Amniotic epithelial cell (primary cell): ENCODE data around the gene KLHL22.
"Not testable (repeated sequence)": the region's sequence is repeated elsewhere in the genome, so short reads cannot be mapped to it uniquely, and the experiment has no call there.

Experiments used
- DNase-seq: peaks from one replicate; pipeline ENCODE4 v3.0.0-alpha.2; 2010; ENCODE audit warnings: low read depth

KLHL22 gene

GRCh38 chr22:20469110-20469868 is 26.3 kb downstream of the KLHL22 start:
- DNase-seq: no peak

DNA sequence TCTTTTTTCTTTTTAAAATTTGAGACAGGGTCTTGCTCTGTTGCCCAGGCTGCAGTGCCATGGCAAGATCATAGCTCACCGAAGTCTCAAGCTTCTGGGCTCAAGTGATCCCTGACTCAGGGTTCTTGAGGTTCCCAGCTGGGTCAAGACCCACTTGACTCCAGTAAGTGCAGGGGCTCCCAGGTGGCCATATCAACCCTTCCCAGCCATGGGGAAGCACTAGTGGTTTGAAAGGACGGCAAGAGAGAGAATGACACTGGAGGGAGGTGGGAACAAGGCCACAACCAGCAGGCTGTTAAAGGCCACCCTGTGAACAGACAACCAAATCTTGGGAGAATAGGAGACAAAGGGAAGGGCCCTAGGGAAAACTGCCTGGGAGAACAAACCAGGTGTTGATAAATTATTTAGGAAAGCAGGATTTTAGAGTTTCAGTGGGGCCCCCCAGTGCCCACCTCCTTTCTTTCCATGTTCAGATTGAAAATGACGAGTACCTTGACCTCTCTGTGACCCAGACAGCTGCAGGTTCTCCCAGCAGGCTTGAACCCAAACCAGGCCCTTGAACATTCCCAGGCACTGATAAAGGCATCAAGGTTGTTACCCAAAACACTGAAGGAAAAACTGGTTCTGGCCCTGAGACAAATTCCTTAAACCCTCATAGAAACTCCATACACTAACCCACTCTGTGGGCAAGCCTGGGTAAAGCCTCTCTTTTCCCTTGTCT is 28.8 kb downstream of the KLHL22 start:
- DNase-seq: no peak

GRCh38 chr22:20465759-20466077 is 29.9 kb downstream of the KLHL22 start:
- DNase-seq: no peak

GRCh38 chr22:20464912-20465758 is 30.5 kb downstream of the KLHL22 start:
- DNase-seq: no peak

DNA sequence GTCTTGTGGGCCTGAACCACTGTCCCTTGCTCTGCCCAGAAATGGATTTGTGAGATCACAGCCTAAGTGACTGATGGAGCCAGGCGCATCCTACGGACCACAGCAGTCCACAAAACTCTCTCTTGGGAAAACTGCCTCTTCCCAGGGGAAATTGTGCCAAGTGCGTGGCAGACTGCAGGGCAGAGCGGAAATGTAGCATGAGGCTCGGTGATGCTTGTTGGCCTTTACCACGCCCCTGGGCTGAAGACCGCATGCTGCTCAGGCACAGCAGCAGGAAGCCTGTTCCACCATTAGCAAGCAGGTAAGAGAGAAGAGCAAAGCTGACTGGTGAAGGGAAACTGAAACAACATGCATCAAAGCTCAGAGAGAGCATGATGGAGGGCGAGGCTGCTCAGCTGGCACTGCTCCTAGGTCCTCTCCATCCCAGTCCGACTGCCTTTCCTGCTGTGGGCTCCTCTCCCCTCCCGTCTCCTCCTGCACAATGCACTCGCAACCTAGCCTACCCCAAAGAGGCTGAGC is 31.4 kb downstream of the KLHL22 start:
- DNase-seq: no peak

DNA sequence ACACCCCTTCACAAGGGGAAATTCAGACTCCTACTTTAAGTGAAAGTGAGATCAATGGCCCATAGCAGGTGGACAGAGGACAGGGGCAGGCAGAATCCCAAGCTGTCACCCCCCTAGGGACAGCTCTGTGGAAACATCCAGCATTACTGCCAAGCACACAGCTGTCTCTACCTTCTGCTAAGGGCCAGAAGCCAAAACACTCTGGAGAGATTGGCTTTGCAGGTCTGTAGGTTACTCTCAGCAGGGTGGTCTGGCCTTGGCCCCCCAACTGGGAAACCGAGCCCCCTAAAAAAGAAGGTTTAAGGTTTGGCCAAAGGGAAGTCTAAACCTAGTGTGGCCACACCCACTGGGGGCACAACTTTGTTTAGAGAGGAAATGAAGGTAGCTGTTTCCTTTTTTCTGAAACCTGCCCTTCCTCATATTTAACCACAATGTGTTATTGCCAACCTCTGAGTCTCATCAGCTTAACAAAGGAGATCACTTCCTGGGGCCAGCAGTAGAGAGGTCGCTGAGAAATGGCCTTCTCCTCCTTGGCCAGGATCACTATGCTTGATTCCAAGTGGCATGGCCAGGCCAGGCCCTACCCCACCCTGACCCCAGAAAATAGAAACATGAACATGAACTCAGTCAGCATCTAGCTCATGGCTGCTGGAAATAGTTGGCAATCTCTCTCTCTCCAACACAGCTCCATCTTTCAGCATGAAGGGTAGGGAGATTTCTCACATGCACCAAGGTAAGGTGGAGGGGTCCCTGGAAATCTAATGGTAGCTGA is 32.1 kb downstream of the KLHL22 start:
- DNase-seq: no peak

DNA sequence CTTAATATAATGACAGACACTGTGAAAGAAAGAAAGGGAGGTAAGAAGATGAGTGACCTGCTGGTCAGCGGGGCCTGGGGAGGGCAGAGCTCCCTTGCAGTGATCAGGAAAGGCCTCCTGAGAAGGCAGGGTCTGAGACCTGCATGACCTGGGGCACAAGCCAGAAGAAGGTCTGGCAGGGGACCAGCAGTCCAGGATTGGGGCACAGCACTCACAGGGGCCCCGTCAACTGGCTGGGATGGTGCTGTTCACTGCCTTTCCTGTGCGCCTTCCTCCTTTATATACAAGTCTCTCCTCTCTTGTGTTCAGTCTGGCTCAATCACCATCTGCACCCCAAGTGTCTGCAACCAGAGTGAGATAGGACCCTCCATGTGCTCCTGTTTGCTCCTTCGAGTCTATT is 35.7 kb downstream of the KLHL22 start:
- DNase-seq: no peak

DNA sequence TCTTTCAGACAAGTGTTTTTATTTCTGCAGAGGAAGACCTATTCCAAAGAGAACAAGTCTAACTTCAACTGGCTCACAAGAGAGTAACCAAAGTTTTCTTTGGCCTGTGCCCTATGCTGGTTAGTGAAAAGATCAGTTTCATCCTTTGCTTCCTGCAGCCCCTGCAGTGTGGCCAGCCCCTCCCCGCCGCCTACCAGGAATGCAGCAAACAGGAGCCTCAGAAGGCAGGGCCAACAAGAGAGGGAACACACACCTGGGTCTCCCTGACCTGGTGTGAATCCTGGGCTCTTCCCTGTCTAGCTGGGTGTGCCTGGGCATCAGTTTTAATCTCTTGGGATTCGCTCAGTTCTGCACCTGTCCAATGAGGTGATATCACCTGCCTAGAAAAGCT is 36.4 kb downstream of the KLHL22 start:
- DNase-seq: no peak

- no peak for DNase-seq
Measured at GRCh38 chr22:20458530-20459151, 37.0 kb downstream of the KLHL22 start.

DNA sequence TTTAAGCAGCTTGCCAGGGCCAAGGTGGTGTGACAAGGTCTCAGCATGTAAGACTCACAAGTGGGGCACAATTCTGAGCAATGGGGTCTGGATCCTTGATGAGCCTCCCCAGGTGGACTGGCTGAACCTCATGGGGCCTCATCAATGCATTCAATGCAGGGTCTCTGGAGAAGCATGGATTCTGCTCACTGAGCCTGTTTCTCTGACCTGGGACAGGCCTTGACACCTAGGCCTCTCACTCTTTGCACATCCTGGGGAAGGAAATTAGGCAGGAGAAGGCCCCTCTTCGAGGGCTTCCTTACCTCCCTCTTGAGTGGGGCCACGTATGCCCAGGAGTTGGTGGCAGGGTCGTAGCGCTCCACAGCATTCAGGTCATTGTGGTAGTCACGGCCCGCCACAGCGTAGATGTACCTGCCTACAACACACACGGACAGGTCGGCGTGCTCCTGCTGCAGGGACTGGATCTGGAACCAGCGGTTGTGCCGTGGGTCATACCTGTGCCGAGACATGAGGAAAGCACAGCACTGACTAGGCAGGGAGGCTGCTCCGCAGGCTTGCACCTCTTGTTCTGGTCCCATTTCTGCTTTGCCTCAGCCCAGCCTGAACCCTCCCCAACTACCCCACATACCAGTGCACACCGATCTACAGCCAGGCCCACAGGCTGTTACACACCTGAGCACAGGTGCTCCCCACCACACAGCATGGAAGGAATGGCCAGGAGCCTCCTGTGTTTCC is 37.9 kb downstream of the KLHL22 start:
- no peak for DNase-seq

DNA sequence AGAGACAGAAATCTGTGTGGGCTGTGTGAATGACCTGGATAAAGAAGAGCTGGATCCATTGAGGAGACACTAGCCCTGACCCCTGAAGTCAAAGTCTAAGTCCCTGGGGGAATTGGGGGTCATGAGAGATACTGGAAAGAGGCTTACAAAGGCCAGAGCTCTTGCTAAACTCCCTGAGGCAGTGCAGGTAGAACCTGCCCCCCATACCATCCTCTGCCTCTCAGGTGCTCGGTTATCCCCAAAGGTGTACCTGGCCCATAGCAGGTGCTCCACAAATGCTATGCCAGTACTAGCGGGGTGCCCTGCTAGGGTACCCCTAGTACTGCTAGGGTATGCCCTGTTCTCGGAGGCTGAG is 38.9 kb downstream of the KLHL22 start:
- DNase-seq: no peak

GRCh38 chr22:20456064-20456721 is 39.4 kb downstream of the KLHL22 start:
- peak; percentile 79 for DNase-seq

GRCh38 chr22:20455709-20456063 is 39.9 kb downstream of the KLHL22 start:
- peak; percentile 14 for DNase-seq

GRCh38 chr22:20453222-20453621 is 42.4 kb downstream of the KLHL22 start:
- DNase-seq: no peak

- DNase-seq: no peak
Measured at GRCh38 chr22:20451920-20452319, 43.7 kb downstream of the KLHL22 start.

- not testable (repeated sequence) for DNase-seq
Measured at GRCh38 chr22:20451129-20451778, 44.3 kb downstream of the KLHL22 start.

DNA sequence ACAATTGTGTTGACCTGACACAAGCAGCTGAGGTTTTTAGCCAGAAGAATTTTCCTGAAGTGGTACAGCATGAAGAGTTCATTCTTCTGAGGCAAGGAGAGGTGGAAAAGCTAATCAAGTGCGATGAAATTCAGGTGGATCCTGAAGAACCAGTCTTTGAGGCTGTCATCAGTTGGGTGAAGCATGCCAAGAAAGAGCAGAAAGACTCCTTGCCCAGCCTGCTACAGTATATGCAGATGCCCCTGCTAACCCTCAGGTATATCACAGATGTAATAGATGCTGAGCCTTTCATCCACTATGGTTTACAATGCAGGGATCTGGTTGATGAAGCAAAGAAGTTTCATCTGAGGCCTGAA is 45.1 kb downstream of the KLHL22 start:
- DNase-seq: no peak

GRCh38 chr22:20449819-20450550 is 45.6 kb downstream of the KLHL22 start:
- DNase-seq: no peak

DNA sequence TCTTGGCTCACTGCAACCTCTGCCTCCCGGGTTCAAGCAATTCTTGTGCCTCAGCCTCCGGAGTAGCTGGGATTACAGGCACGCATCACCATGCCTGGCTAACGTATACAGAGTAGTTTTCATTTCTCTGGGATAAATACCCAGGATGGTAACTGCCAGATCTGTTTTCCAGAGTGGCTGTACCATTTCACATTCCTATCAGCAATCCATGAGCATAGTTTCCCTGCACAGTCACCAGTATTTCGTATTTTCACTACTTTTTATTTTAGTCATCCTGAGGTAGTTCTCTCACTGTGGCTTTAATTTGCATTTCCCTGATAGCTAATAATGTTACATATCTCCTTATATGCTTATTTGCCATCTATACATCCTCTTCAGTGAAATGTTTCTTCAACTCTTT is 47.0 kb downstream of the KLHL22 start:
- no peak for DNase-seq
